Measurements from ENCODE around the gene FEV. TPM values are rescaled to one million over a fixed set of nuclear protein-coding genes. Genes with fewer than 3 reads are reported as not detected.

The FEV gene
- polyA plus RNA-seq, 12 donors, result 0.09 to 5.7 (median 0.17) TPM; not detected in 5

DNA sequence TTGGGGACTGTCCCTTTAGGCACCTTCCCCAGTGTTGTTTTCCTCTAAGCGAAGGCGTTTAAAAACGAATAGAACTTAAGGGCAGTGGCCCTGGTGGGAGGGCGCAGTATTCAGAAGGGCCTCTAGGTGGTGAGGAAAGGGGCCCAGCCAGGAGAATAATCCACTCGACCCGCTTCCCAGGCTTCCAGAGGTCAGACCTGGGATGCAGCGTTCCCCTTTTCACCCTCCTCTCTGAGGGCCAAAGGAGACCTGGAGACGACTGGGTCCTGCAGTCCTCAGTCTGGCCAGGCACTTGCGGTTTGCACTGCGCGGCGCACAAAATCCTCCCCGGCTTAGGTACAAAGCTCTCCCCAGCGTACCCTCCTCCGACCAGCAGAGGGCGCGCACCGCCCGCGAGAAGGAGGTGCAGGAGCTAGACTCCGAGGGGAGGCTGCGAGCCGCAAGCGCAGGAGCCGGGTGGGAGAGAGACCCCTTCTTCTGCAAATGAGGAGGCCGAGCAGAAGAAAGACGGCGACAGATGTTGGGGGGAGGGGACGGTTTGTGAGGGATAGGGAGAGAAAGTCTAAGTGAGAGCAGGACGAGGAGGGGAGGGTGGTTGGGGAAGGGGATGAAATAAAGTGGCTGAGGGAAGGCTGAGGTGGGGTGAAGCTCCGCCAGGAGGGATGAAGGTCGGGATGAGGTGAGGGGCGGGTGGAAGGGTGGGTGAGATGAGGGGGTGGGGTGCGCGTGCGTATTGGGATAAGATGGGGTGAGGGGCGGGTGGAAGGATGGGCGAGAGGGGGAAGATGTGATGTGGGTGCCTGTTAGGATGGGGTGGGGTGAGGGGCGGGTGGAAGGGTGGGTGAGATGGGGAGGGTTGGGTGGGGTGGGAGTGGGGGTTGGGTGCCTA lies 4.9 kb downstream of the FEV start:
- peak; percentile 78 for DNase-seq

DNA sequence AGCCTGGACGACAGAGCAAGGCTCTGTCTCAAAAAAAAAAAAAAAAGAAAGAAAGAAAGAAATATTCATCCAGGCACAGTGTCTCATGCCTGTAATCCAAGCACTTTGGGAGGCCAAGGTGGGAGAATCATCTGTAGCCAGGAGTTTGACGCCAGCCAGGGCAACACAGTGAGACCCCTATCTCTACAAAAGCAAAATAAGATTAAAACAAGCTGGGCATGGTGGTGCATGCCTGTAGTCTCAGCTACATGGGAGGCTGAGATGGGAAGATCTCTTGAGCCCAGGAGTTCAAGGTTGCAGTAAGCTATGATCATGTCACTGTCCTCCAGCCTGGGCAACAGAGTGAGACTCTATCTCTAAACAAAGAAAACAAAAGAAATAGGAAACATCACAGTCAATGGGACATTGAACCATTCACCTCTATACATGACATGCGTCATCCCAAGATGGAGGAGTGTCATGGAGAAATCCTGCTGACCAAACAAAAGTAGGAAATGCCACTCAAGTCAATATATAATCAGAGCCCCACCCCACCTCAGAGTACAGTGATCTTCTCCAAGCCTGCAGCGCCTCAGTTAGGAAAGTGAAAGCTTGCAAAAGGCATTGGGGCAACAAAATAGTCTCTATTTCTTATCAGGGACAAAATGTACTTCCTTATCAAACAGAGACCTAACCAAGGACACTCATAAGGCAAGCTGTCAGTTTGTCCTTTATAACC lies 9.8 kb downstream of the FEV start:
- DNase-seq, result no peak

DNA sequence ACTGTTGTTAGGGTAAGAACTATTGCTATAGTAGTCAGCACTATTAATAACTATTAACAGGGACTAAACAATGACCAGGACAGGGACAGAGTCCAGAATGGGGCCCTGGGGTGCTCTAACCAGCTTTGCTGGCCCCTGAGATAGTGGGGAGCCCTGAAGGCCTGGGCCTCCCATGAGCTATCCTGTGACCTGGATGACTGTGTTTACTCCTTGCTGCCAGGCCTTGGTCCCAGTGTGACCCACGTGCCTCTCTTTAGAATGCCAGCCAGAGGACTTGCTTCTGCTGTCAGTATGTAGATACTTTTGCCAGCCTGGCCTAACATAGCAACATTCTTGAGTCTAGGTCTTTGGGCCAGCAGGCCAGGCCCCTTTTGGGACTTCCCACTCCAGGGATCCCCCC lies 14.1 kb downstream of the FEV start:
- DNase-seq, result no peak

DNA sequence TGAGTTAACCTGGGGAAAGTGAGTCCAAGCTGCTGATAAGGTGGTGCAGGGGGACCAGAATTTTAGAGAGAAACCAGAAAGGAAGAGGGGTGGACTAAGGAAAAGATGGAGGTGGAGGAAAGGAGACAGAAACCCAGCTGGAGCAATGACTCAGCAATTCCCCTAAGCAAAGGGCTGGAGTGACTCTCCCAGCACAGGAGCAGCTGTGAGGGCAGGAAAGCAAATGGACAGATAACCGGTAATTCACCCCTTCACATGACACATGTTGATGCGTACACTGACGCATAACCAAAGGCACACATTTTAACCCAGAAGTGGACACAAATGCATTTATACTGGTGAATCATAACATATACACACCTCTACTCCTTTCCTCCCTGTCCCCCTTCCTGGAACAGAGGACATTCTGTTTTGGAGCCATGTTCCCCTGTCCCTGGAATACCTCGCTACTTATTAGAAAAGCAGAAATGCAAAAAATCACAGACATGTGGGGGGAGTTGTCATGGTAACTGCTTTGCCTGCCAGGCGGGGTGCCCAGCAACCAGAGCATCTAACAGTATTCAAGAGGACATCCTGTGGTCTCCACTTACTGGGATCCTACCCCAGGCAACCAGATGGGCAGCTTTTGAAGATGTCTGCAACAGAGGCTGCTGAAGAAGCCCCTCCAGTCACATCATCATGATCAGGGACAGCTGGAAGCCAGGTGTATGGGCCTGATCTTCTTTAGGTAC lies 20.8 kb downstream of the FEV start:
- no peak for DNase-seq

DNA sequence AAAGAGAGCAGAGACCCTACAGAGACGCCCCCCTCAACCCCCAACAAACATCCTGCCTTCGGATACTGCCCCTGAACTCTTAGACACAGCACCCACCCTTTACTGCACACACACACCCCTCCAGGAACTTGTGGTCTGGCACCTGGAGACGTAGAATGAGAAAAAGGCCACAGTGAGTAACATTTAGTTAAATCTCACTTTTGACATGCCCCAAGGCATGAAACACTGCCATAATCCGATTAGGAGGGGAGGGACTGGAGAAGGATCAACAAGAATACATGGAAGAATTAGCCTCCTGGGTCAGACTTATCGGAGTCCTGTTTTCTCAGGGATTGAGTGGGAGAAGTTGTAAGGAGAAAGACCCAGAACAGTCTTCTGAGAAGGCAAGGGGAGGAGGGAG lies 21.4 kb downstream of the FEV start:
- DNase-seq, result no peak

DNA sequence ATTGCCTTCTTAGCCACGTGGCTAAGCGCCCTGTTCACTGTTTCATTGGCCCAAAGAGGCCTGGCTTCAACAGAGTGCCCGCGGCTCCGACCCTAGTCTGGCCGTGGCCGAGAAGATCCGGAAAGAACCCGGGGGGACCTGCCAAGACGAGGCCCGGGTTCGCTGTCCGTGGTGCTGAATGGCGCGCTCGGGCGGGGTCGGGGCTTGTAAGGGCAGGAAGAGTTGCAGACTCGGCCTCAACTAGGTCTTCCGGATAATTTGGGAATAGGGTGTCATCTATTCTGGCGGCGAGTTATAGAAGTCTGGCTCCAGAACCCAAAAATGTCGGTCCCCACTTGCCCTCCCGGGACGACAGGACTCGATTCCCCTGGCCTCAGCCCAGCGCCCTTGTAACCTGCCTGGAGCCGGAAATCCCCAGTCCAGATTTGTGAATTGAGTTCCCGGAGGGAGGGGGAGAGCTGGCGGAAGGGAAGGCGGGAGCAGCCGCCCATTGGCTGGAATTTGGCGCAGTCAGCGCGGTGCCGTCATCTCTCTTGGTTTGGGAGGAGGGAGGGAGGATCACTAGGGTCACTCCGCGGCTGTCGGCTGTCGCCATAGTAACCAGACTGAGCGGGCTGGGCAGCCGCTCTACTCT lies 22.0 kb downstream of the FEV start:
- DNase-seq, result peak; percentile 75

DNA sequence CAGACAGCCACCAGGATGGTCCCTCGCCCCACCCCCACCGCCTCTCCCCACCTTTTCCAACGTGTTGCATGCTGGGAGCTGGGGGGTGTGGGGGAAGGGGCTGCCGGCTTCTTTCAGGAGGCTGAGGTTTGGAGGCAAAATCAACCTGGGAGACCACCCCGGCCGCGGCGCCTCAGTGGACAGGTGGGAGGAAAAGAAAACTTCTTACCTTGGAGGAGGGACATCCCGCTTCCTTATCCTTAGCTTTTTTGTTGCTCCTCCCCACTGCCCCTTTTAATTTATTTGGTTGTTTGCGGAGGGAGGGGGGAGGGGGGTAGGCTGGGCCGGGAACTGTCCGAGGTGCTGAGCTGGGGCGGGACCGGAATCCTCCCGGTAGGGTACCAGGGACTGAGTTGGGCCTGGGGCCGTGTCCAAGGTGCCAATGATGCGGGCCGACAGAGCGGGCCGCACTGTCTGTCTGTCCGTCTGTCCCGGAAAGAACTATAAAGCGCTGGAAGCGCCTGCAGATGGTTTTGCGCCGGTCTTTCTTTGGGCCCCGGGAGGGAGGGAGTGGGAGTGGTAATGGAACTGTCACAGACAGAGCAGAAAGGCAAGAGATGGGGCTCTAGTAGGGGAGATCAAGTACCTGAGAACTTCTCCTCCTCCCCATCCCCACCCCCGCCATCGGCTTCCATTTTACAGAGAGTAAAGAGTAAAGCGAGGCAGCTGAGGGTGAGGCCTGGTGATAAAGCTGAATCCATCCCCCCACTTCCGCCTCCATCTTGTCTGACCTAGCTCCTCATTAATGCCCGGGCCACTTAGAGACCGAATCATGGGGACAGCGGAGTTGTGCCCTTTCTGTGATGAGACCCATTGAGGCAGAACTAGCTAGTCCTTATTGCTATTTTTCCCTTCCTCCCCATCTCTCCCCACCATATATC lies 23.1 kb downstream of the FEV start:
- no peak for DNase-seq

DNA sequence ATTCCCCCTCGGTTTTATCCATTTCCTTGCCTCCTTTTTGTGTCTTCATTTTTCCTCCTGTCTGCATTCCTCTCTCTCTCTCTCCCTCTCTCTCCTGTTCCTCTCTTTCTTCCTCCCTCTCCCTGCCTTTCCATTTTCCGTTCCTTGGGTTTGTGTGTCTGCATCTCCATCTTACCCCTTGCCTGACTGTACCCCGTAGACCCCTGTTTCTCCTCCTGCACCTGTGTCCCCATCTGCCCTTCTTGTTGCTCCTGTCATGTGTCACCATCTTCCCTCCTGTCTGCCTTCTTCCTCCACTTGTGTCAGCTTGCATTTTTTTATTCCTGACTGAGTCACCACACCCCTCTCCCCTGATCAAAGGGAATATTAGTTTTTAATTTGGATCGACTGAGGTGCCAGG lies 23.8 kb downstream of the FEV start:
- no peak for DNase-seq

DNA sequence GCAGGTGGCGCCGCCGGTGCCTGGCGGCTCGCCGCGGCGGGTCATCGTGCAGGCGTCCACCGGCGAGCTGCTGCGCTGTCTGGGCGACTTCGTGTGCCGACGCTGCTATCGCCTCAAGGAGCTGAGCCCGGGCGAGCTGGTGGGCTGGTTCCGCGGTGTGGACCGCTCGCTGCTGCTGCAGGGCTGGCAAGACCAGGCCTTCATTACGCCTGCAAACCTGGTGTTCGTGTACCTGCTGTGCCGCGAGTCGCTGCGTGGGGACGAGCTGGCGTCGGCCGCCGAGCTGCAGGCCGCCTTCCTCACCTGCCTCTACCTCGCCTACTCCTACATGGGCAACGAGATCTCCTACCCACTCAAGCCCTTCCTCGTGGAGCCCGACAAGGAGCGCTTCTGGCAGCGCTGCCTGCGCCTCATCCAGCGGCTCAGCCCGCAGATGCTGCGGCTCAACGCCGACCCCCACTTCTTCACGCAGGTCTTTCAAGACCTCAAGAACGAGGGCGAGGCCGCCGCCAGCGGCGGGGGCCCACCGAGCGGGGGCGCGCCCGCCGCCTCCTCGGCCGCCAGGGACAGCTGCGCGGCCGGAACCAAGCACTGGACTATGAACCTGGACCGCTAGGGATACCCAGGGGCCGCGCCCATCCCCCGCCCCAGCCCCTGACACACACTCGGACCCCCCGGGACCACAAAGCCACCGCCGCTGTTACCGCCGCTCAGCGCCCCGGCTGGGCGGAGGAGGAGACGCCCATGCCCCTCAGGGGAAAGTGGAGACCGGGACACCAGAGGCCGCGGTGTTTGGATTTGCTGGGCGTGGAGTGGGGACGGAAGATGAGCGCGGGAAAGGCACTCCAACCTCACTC lies 24.4 kb downstream of the FEV start:
- no peak for DNase-seq

DNA sequence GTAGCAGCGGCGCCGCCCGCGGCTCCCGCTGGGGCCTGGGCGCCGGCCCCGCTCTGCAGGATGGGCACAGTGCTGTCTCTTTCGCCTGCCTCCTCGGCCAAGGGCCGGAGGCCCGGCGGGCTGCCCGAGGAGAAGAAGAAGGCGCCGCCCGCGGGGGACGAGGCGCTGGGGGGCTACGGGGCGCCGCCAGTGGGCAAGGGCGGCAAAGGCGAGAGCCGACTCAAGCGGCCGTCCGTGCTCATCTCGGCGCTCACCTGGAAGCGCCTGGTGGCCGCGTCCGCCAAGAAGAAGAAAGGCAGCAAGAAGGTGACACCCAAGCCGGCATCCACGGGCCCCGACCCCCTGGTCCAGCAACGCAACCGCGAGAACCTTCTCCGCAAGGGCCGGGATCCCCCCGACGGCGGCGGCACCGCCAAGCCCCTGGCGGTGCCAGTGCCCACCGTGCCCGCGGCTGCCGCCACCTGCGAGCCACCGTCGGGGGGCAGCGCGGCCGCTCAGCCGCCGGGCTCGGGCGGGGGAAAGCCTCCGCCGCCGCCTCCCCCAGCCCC lies 25.1 kb downstream of the FEV start:
- DNase-seq, result no peak

DNA sequence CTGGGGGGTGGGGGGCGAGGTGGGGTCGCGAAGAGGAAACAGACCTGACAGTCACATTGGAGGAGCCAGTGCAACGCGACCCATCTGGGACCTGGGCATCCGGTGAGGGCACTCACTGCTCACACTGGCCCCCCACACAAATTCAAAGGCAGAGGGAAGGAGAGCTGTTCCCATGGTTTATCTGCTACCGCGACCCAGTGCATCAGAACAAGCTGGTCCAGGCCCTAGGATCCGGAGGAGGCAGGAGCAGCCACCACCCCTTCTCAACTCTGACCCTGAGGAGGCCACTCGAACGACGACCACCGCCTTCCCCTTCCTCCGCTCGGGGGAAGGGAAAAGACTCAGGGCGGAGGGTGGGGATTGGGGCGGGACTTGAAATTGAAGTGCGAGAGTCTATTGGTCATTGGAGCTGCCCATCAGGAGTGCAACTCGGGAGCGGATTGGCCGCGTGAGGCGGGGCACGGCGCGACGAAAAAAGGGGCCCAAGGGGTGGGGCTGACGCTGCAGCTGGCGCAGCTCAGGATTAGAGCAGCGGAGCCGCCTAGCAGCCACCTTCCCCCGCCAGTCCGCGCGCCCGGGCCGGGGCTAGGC lies 25.7 kb downstream of the FEV start, which contains the start of gene CDK5R2:
CDK5R2 (plus strand) TSS at position 526 of the 591 bp plus-strand sequence. CDS start 155 bp downstream, outside the sequence.
- peak; percentile 73 for DNase-seq

DNA sequence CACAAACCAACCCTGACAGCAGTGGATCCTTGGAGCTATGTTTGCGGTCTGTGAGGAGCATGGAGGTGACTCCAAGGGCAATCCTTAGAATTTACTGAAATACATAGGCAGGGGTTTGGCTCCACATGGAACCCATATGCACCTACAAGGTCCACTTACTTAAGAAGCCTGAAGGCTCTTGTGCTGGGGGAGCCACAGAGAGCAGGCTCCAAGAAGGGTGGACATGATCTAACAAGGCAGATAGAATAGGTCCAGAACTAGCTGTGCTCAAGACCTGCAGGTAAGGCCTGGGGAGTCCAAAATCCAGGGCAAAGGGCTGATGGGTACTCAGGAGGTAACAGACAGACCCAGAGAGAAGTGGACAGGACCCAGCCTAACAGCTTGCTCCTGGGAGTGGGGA lies 26.7 kb downstream of the FEV start:
- DNase-seq, result no peak

DNA sequence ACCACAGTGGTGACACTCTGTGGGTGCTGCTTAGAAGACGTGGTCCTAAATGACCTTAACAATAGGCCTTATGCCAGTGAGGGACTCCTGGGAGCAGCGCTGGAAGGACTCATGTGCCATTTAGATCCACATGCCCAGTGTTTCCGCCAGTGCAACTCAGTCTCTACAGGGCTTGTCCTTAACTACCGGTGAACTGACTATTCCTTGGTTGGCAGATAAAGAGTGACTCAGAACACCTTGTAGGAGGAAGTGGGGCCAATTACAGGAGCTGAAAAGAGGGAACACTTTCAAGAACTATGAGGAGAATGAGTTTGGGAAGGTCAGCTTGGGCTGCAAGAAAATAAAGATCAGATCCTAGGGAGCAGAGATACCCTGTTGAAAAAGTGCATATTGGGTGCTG lies 27.3 kb downstream of the FEV start:
- no peak for DNase-seq

DNA sequence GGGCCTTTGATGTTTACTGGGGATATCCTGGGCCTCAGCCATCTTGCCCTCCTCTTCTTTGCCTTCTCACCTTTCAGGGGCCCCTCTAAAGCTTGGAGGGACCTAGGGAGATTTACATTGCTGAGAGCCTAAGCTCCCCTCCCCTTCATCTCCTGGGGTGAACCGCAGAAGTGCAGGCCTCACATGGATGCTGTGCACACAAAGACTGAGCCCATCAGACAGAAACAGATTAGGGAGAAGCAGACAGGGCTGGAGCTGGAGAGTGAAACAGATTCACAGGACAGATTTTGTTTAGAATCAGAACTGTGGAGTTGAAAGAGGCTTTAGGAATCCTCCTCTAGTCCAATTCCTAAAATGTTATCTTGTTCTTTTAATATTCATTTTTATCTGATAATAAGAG lies 28.9 kb downstream of the FEV start:
- DNase-seq, result no peak

DNA sequence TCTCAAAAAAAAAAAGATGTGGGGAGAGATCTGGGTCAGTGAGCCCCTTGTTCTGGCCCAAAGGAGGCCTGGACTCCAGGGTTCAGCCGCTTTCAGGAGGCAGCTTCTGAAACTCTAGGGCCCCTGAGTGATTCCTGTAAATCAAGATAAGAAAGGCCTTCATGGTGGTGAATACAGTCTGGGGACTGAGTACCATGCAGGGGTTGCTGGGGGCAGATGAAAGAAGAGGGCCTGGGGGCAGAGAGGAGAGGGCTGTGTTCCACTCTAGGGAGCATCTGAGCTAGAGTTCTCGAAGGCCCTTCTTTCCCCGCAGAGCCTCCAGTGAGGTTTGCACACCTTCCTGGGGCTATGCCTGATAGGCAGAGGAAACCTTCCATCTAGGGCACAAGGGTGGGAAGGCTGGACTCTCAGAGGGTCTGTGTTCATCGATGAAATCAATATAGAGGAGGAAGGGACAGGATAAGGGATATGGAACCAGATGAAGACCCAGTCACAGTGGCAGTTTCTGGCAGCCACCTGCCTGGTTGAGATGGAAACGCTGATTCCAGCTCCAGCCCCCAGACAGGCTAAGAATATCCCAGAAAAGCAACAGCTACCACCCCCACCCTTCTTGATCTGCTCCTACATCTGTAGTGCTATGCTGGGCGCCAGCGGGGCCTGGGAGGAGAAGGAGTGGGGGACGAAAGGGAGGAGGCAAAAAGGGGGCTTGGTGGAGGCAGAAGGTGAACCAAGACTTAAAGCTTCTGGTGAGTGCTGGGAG lies 30.3 kb downstream of the FEV start:
- no peak for DNase-seq

DNA sequence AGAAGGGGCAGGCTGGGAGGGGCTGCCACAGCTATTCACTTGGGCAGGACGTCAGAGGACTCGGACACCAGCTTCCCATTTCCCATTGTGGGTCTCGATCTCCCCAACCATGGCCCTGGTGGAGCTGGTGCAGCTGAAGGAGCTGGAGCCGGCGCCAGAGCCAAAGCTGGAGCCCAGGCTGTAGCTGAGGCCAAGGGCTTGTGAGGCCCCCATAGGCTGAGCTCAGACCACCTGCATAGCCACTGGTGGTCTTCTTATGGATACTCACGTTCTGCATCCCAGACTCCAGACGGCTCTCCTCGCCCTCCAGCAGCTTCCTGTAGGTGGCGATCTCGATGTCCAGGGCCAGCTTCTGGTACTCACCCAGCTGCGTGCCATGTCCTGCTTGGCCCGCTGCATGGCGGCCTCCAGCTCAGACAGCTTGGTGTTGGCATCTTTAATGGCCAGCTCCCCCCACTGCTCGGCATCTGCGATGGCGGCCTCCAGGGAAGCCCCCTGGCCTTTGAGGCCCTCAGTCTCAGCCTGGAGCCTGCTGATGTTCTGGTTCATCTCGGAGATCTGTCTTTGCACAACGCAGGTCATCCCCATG lies 31.5 kb downstream of the FEV start:
- no peak for DNase-seq

DNA sequence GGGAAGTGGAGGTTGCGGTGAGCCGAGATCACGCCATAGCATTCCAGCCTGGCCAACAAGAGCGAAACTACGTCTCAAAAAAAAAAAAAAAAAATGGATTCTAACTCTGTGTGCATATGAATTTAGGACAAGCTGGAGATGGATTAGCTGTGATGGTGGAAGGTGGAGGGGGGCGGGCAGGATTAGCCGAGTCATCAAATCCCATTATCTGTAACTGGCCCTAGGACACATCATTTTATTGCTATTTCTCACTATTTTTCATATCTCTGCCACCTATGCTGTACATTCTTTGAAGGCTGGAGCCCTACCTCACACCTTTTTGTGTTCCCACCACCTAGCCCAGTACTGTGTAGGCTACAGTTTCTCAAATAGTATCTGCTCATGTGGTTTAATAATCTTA lies 32.8 kb downstream of the FEV start:
- no peak for DNase-seq

DNA sequence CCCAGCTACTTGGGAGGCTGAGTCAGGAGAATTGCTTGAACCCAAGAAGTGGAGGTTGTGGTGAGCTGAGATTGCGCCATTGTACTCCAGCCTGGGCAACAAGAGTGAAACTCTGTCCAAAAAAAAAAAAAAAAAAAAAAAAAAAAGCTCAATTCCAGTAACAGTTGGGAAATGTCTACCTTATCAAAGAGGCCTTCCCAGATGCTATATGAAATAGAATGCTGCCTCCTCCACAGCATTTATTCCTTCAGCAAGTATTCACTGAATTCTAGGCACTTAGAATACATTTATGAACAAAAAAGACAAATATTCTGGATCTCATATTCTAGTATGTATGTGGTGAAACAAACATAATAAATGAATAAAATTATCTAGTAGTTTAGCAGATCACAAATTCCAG lies 38.4 kb downstream of the FEV start:
- no peak for DNase-seq

Measured in muscle of arm (tissue), 12 donors.